ENCODE measurements around the gene PARVB. TPM values are rescaled to one million over a fixed set of nuclear protein-coding genes. Genes with fewer than 3 reads are reported as not detected.

The PARVB gene
- total and polyA plus RNA-seq, 12 donors, result 46.7 to 201 (median 91.2) TPM

DNA sequence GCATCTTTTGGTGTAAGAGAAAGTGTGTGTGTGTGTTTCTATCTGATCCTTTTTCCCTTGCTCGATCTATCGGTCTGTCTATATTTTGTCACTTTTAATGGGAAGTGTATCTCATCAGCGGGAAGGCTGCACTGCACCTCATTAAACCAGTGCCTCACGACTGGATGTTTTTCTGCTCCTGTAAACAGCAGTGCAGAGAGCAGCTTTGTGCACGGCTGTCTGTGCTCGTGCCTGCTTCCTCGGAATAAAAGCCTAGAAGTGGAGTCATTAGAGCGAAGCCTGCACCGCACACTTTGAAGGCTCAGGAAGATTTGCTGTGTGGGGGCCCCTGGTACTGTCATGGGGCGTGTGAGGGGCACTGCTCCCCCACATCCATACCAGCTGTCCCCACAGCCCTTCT lies 129.6 kb downstream of the PARVB start:
- H3K27me3 ChIP-seq, result no peaks in the 10 kb centered on the region
- no peaks in the 10 kb centered on the region for H3K4me1 ChIP-seq
- no peaks in the 10 kb centered on the region for H3K9me3 ChIP-seq
- DNase-seq, result no peak
- H3K4me3 ChIP-seq, result no peak overlapping the region
- intact Hi-C loops (cut with DNase I), result no loop called here
- peaks cover 0 to 81% (median 16%) of the 10 kb centered on the region in 9 donors for H3K36me3 ChIP-seq
- 92 to 93% methylated on average over 10 of the region's 10 CpGs for WGBS, 2 donors
- TF ChIP-seq, protein P1, sequence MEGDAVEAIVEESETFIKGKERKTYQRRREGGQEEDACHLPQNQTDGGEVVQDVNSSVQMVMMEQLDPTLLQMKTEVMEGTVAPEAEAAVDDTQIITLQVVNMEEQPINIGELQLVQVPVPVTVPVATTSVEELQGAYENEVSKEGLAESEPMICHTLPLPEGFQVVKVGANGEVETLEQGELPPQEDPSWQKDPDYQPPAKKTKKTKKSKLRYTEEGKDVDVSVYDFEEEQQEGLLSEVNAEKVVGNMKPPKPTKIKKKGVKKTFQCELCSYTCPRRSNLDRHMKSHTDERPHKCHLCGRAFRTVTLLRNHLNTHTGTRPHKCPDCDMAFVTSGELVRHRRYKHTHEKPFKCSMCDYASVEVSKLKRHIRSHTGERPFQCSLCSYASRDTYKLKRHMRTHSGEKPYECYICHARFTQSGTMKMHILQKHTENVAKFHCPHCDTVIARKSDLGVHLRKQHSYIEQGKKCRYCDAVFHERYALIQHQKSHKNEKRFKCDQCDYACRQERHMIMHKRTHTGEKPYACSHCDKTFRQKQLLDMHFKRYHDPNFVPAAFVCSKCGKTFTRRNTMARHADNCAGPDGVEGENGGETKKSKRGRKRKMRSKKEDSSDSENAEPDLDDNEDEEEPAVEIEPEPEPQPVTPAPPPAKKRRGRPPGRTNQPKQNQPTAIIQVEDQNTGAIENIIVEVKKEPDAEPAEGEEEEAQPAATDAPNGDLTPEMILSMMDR (IDR thresholded peaks at IDR 0.05), result no peak
- ATAC-seq, result no peak
- no peak overlapping the region for H3K27ac ChIP-seq

DNA sequence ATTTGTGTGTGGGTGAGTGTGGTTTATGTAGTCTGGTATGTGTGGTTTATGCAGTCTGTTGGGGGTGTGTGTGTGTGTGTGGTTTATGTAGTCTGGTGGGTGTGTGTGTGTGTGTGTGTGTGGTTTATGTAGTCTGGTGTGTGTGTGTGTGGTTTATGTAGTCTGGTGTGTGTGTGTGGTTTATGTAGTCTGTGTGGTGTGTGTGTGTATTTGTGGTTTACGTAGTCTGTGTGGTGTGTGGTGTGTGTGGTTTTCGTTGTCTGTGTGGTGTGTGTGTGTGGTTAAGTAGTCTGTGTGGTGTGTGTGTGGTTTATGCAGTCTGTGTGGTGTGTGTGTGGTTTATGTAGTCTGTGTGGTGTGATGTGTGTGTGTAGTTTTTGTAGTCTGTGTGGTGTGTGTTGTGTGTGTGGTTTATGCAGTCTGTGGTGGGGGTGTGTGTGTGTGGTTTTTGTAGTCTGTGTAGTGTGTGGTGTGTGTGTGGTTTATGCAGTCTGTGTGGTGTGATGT lies 130.4 kb downstream of the PARVB start:
- no peak overlapping the region for H3K27ac ChIP-seq
- TF ChIP-seq, protein P1 (IDR thresholded peaks at IDR 0.05), result no peak
- no peak overlapping the region for H3K4me3 ChIP-seq
- intact Hi-C loops (cut with DNase I), result no loop called here
- ATAC-seq, result no peak
- 91 to 93% methylated on average over 2 of the region's 2 CpGs for WGBS, 2 donors
- no peaks in the 10 kb centered on the region for H3K9me3 ChIP-seq
- no peak for DNase-seq
- H3K36me3 ChIP-seq, result peaks cover 0 to 81% (median 16%) of the 10 kb centered on the region in 9 donors
- no peaks in the 10 kb centered on the region for H3K4me1 ChIP-seq
- no peaks in the 10 kb centered on the region for H3K27me3 ChIP-seq

DNA sequence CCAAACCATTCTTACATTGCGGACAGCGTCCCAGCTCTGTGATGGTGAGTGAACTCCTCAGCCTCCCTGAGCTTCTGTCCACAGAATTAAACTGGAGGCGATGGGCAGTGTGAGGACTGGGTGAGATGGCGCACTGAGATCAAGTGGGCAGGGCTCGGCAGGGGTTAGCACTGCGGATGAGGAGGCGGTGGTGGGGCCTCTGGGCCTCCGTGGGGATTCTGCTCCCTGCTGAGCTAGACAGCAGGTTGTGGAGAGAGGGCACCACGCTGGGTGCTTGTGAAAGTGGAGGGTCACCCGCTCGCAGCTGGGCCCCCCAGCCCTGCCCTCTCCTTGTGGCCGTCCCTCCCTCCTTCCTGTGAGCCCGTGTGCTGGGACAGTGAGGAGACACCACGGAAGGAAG lies 131.0 kb downstream of the PARVB start:
- WGBS, 2 donors, result 88% methylated on average over 14 of the region's 14 CpGs

DNA sequence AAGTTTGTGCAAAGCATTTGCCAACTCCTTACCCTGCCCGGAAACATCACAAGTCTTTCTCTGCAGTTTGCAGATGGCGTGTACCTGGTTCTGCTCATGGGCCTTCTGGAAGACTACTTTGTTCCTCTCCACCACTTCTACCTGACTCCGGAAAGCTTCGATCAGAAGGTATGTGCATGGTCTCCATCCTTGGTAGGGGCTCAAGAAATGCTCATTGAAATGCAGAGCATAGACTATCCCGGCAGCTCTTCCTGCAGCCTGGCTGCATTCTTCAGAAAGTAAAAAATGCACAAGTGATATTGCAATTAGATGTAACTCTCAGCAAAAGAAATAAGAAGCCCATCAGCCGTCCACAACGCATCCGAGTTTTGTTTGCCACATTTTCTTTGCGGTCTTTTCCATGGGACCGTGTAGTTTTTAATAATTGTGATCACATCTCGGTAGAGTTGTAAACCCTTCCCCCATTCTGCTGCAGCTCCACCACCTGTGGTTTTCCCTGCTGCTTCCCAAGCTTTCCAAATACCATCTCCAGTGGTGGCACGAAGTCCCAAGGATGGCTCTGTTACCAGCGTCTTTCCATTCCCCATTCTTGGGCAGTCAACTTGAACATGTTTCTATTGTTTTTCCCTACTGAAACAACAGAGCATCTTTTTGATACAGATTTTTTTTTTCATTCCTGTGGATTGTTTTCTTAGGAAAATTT lies 134.0 kb downstream of the PARVB start:
- peaks cover 0 to 86% (median 12%) of the 10 kb centered on the region in 9 donors for H3K36me3 ChIP-seq
- no peaks in the 10 kb centered on the region for H3K9me3 ChIP-seq
- H3K4me3 ChIP-seq, result no peak overlapping the region
- peaks cover 0 to 7% (median 0%) of the 10 kb centered on the region in 9 donors for H3K4me1 ChIP-seq
- ATAC-seq (no peak), DNase-seq (no peak)
- intact Hi-C loops (cut with DNase I), result no loop called here
- H3K27me3 ChIP-seq, result no peaks in the 10 kb centered on the region
- TF ChIP-seq, protein P1 (IDR thresholded peaks at IDR 0.05), result no peak
- H3K27ac ChIP-seq, result no peak overlapping the region
- WGBS, 2 donors, result 93 to 94% methylated on average over 13 of the region's 13 CpGs

More for the DNA sequence above, 131.0 kb downstream of the PARVB start:
- intact Hi-C loops (cut with DNase I), result no loop called here
- no peaks in the 10 kb centered on the region for H3K27me3 ChIP-seq
- peaks cover 0 to under 1% (median 0%) of the 10 kb centered on the region in 9 donors for H3K4me1 ChIP-seq
- H3K36me3 ChIP-seq, result peaks cover 0 to 84% (median 16%) of the 10 kb centered on the region in 9 donors
- no peak for DNase-seq
- TF ChIP-seq, protein P1 (IDR thresholded peaks at IDR 0.05), result no peak
- H3K27ac ChIP-seq, result no peak overlapping the region
- H3K9me3 ChIP-seq, result no peaks in the 10 kb centered on the region
- ATAC-seq, result peak in 1 of 8 donors; percentile 13
- no peak overlapping the region for H3K4me3 ChIP-seq

All from heart right ventricle (tissue), 16 donors.